H1 (cell line): ENCODE measurements around the gene ANAPC16. TPM values are rescaled to one million over a fixed set of nuclear protein-coding genes. Genes with fewer than 3 reads are reported as not detected.

Experiments
- BACH1 ChIP-seq: IDR thresholded peaks from 2 replicates; pipeline ENCODE4 v1.6.1; 2012; ENCODE audit warnings: low read length, improper control_type of control experiment
- CBX8 ChIP-seq: fragments of 300-800, 300-1000 bp; sonication (generic); IDR thresholded peaks from 2 replicates; pipeline ENCODE4 v1.7.1; 2016; ENCODE audit warnings: low read depth, low read length, borderline replicate concordance
- CHD2 ChIP-seq: IDR thresholded peaks from 2 replicates; pipeline ENCODE4 v1.6.1; 2012; ENCODE audit warnings: low read length, improper control_type of control experiment
- CTBP2 ChIP-seq: IDR thresholded peaks from 2 replicates; pipeline ENCODE4 v1.7.0; 2011; ENCODE audit warnings: borderline replicate concordance, mild to moderate bottlenecking, moderate library complexity, mixed read lengths, low read length; ENCODE audit not compliant: insufficient read depth, insufficient read length
- PHF8 ChIP-seq: fragments of 200-600 bp; sonication (generic); conservative IDR thresholded peaks from 2 replicates; pipeline ENCODE4 v1.7.1; 2012; ENCODE audit warnings: low read depth, mild to moderate bottlenecking, inconsistent platforms, low read length, moderate library complexity
- RXRA ChIP-seq: IDR thresholded peaks from 2 replicates; pipeline ENCODE4 v1.6.1; 2011; ENCODE audit warnings: low read depth, mild to moderate bottlenecking, low read length, moderate library complexity; ENCODE audit not compliant: insufficient read depth
- SIRT6 ChIP-seq: IDR thresholded peaks from one replicate; pipeline ENCODE4 v1.7.1; 2012; ENCODE audit warnings: low read length, inconsistent platforms
- SP4 ChIP-seq: IDR thresholded peaks from 2 replicates; pipeline ENCODE4 v1.6.1; 2012; ENCODE audit warnings: low read length, inconsistent platforms
- SRF ChIP-seq: IDR thresholded peaks from 2 replicates; pipeline ENCODE4 v1.6.1; 2011; ENCODE audit warnings: mild to moderate bottlenecking, low read depth, low read length, moderate library complexity
- polyA plus RNA-seq, 7 experiments: library from polyadenylated mRNA; depleted of rRNA in 3 of 7; stranded (reverse) in 5 of 7; unstranded in 2 of 7; fragments of >200 nt in 5 of 7; fragments of 200-250 nt in 2 of 7; gene quantifications; 1 replicate in 5 of 7; 2 replicates in 1 of 7; 4 replicates in 1 of 7; pipeline versions ENCODE4 v1.2.1 to v1.2.3, GENCODE V29; 2011 to 2013; ENCODE audit warnings: missing spikeins in 2 of 7, mixed read lengths in 2 of 7
- total RNA-seq: library from RNA; stranded (reverse); fragmentation: NEBNext Ultra II Directional; extraction: Animal tissue kit (Norgen Biotek cat#: 25700); gene quantifications from 2 replicates; pipeline ENCODE4 v1.2.1, GENCODE V29; 2021
- TF ChIP-seq, protein P1 (sequence below): fragments of 300-600 bp; sonication (generic); IDR thresholded peaks from 2 replicates; pipeline ENCODE4 v1.7.1; 2012; ENCODE audit warnings: low read length, moderate library complexity, mild to moderate bottlenecking, inconsistent platforms; ENCODE audit not compliant: insufficient replicate concordance
- TF ChIP-seq, protein P2 (sequence below): IDR thresholded peaks from 2 replicates; pipeline ENCODE4 v1.6.1; 2011; ENCODE audit warnings: low read depth, mild to moderate bottlenecking, low read length; ENCODE audit not compliant: insufficient read depth

Gene ANAPC16
- total and polyA plus RNA-seq, 2 of the 8 experiments (the other 6 are each of a cell fraction or from before 2014, with no cell fraction given), result 53.1 to 57.4 TPM

DNA sequence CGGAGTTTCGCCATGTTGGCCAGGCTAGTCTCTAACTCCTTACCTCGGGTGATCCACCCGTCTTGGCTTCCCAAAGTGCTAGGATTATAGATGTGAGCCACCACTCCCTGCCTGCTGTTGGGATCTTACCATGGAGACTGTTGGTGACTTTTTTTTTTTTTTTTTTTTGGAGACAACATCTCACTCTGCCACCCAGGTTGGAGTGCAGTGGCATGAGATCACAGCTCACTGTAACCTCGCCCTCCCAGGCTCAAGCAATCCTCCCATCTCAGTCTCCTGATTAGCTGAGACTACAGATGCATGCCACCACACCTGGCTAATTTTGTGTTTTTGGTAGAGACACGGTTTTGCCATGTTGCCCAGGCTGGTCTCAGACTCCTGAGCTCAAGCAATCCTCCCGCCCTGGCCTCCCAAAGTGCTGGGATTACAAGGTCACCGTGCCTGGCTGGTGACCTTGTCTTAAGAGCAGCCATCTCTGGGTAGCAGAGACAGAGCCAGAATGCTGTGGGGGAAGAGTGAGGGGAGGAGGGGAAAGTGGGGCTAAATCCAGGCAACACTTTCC lies 26.0 kb downstream of the ANAPC16 start (continued):
- TF ChIP-seq, protein P1, sequence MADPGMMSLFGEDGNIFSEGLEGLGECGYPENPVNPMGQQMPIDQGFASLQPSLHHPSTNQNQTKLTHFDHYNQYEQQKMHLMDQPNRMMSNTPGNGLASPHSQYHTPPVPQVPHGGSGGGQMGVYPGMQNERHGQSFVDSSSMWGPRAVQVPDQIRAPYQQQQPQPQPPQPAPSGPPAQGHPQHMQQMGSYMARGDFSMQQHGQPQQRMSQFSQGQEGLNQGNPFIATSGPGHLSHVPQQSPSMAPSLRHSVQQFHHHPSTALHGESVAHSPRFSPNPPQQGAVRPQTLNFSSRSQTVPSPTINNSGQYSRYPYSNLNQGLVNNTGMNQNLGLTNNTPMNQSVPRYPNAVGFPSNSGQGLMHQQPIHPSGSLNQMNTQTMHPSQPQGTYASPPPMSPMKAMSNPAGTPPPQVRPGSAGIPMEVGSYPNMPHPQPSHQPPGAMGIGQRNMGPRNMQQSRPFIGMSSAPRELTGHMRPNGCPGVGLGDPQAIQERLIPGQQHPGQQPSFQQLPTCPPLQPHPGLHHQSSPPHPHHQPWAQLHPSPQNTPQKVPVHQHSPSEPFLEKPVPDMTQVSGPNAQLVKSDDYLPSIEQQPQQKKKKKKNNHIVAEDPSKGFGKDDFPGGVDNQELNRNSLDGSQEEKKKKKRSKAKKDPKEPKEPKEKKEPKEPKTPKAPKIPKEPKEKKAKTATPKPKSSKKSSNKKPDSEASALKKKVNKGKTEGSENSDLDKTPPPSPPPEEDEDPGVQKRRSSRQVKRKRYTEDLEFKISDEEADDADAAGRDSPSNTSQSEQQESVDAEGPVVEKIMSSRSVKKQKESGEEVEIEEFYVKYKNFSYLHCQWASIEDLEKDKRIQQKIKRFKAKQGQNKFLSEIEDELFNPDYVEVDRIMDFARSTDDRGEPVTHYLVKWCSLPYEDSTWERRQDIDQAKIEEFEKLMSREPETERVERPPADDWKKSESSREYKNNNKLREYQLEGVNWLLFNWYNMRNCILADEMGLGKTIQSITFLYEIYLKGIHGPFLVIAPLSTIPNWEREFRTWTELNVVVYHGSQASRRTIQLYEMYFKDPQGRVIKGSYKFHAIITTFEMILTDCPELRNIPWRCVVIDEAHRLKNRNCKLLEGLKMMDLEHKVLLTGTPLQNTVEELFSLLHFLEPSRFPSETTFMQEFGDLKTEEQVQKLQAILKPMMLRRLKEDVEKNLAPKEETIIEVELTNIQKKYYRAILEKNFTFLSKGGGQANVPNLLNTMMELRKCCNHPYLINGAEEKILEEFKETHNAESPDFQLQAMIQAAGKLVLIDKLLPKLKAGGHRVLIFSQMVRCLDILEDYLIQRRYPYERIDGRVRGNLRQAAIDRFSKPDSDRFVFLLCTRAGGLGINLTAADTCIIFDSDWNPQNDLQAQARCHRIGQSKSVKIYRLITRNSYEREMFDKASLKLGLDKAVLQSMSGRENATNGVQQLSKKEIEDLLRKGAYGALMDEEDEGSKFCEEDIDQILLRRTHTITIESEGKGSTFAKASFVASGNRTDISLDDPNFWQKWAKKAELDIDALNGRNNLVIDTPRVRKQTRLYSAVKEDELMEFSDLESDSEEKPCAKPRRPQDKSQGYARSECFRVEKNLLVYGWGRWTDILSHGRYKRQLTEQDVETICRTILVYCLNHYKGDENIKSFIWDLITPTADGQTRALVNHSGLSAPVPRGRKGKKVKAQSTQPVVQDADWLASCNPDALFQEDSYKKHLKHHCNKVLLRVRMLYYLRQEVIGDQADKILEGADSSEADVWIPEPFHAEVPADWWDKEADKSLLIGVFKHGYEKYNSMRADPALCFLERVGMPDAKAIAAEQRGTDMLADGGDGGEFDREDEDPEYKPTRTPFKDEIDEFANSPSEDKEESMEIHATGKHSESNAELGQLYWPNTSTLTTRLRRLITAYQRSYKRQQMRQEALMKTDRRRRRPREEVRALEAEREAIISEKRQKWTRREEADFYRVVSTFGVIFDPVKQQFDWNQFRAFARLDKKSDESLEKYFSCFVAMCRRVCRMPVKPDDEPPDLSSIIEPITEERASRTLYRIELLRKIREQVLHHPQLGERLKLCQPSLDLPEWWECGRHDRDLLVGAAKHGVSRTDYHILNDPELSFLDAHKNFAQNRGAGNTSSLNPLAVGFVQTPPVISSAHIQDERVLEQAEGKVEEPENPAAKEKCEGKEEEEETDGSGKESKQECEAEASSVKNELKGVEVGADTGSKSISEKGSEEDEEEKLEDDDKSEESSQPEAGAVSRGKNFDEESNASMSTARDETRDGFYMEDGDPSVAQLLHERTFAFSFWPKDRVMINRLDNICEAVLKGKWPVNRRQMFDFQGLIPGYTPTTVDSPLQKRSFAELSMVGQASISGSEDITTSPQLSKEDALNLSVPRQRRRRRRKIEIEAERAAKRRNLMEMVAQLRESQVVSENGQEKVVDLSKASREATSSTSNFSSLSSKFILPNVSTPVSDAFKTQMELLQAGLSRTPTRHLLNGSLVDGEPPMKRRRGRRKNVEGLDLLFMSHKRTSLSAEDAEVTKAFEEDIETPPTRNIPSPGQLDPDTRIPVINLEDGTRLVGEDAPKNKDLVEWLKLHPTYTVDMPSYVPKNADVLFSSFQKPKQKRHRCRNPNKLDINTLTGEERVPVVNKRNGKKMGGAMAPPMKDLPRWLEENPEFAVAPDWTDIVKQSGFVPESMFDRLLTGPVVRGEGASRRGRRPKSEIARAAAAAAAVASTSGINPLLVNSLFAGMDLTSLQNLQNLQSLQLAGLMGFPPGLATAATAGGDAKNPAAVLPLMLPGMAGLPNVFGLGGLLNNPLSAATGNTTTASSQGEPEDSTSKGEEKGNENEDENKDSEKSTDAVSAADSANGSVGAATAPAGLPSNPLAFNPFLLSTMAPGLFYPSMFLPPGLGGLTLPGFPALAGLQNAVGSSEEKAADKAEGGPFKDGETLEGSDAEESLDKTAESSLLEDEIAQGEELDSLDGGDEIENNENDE, result no peak
- TF ChIP-seq CBX8, result no peak
- no peak for TF ChIP-seq SRF
- no peak for TF ChIP-seq BACH1
- no peak for TF ChIP-seq SIRT6
- TF ChIP-seq SP4, result no peak
- no peak for TF ChIP-seq CHD2
- TF ChIP-seq, protein P2, sequence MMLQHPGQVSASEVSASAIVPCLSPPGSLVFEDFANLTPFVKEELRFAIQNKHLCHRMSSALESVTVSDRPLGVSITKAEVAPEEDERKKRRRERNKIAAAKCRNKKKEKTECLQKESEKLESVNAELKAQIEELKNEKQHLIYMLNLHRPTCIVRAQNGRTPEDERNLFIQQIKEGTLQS, result no peak
- no peak for TF ChIP-seq RXRA
- no peak for TF ChIP-seq CTBP2
- no peak for TF ChIP-seq PHF8
